Activated T-cell treated with anti-CD3 and anti-CD28 coated beads for 1 hour (primary cell): ENCODE data around the gene ANKRD12.
"Not testable (repeated sequence)": the region's sequence is repeated elsewhere in the genome, so short reads cannot be mapped to it uniquely, and the experiment has no call there.

Experiments used
- DNase-seq: peaks from one replicate; pipeline ENCODE4 v3.0.0-alpha.2; 2020; ENCODE audit warnings: low read depth

ANKRD12 gene

DNA sequence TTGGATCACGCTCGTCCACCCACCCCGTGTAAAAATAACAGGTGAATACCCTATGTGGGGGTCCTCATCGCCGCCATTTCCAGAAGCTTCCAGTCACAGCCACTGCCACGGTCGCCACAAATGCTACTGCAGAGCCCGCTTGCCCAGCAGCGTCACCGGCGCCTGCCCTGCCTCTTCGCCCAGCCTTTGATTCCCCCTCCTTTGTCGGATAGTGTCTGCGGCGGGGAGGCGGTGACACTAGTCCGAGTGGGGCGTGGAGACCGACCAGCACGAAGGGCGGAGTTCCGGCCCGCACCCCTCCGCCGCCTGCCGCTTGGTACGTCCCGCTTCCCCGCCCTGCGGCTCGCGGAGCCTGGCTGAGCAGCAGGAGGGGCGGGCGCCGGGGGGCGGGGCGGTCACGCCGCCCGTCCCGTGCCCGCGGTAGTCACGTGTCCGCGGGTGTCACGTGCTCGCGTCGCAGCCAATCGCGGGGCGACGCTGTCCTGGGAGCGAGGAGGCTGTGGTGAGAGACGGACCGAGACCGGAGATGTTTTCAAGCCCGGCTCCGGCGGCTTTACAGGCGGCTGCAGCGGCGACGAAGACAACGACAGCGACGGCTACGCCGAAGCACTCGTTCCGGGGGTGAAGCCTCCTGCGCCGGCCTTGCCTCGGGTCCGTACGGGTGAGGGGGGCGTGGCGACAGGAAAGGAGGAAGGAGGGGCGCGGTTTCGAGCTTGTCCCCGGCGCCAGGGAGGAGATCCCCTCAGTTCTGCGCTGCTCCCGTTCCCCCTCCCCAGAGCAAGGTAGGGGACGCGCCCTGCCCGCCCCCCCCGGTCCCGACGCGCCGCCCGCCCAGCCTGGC is at the start of gene ANKRD12:
TSS of gene ANKRD12 (plus strand) at position 467 of the 841 bp plus-strand sequence. CDS start 45,652 bp downstream, outside the sequence.
- DNase-seq, result peak; percentile 92

- DNase-seq, result no peak
Observed at GRCh38 chr18:9087144-9087543, 49.4 kb upstream of the ANKRD12 start.

DNA sequence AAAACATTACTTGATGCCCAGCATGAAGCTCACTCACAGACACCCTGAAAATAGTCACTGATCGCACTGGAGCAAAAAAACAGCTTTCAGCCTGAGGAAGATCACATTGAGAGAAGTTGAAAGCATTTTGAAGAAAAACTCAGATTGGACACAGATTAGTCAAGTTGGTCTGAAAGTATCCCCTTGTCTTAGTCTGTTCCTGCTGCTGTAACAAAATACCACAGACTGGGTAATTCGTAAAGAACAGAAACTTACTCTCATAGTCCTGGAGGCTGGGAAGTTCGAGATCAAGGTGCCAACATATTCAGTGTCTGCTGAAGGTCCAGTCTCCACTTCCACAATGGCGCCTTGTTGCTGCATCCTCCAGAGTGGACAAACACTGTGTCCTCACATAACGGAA is 48.3 kb upstream of the ANKRD12 start:
- DNase-seq, result no peak

GRCh38 chr18:9088727-9089126 is 47.9 kb upstream of the ANKRD12 start:
- DNase-seq, result not testable (repeated sequence)

GRCh38 chr18:9090578-9090977 is 46.0 kb upstream of the ANKRD12 start:
- DNase-seq, result no peak

- no peak for DNase-seq
Observed at GRCh38 chr18:9091066-9091476, 45.5 kb upstream of the ANKRD12 start.

DNA sequence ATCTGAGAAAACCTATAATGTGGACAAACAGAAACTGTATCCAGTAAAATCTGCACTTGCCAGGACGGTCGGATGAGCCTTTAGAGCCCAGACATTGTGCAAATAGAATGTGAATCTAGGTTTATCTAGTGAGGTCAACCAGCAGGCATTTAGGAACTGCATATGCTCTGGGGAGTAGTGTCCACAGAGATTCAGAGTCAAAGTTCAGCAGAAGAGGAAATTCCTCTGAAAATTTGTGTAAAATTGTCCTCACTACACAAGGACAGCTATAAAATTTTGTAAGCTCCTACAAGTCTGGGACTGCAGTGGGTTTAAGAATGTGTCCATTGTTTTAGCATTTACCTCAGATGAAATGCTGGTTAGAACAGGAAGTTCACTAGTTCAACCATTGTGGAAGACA is 43.9 kb upstream of the ANKRD12 start:
- no peak for DNase-seq

DNA sequence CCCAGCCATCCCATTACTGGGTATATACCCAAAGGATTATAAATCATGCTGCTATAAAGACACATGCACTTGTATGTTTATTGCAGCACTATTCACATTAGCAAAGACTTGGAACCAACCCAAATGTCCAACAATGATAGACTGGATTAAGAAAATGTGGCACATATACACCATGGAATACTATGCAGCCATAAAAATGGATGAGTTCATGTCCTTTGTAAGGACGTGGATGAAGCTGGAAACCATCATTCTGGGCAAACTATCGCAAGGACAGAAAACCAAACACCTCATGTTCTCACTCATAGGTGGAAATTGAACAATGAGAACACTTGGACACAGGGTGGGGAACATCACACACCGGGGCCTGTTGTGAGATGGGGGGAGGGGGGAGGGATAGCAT is 43.5 kb upstream of the ANKRD12 start:
- not testable (repeated sequence) for DNase-seq

DNA sequence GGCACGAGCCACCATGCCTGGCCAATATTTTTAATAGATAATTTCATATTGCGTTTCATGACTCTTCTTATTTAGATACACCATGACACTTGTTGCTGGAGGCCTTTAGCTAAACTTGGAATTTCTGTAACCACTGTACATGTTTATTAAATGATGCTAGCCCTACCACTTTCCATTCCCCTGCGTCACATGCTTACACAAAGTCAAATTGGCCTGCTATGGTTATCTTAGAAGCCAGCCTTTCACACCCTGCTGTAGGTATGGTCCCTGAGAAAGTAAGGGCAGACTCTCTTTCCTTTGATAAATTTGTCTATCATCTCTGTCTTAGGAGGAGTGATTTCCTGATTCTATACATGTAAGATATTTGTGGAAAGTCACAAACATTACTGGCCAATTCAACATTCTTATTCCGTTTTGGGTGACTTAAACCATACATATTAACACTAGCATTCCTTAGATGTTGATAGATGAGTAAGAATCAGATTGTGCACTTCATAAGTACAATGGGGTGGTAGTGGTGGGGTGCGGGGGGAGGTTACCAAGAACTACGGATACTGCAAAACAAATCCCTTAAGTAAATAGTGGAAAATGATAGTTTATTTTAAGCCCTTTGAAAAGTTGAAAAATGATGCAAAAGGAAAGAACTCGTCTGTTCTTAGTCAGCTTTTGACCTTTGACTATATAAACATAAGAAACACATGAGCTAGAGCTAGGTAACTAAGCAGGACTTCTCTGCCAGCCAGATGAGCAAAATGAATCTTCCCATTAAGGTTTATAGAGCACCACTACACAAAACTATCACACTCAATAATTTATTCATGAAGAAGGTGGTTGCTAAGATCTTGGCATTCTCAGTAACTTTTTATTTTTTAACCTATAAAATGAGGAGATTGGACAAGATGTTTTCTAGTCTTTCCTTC is 42.0 kb upstream of the ANKRD12 start:
- no peak for DNase-seq

- DNase-seq, result no peak
Observed at GRCh38 chr18:9095297-9096006, 41.1 kb upstream of the ANKRD12 start.

DNA sequence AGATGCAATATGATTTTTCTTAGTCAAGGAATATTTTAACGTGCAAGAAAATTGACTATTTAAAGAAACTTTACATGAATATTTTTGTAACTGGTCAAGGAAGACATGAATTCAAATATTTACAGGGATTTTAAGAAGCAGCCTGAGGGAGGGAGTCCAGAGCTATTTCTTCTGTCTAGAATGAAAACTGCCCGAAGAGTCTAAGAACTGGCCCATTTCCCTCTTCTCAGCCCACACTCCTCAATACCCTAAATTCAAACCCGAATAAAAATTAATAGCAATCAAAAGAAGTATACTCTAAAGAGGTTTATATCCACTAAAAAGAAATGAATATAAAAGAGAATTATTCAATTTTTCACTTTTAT is 40.6 kb upstream of the ANKRD12 start:
- DNase-seq, result no peak

DNA sequence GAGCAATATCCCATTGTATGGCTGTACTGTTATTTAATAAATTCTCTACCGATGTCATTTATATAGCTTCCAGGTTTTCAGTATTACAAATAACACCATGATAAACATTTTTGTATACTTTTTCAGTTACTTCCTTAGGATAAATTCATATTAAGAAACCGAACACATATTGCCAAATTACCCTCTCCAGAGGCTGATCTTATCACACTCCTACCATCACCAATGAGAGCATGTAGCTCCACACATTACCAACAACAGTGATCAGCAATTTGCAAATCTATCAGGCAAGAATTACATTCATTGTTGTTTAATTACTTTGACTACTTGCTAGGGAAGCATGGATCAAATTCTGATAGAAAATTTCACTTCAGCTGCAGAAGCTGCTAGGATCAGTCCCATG is 39.9 kb upstream of the ANKRD12 start:
- no peak for DNase-seq

GRCh38 chr18:9097349-9097748 is 39.2 kb upstream of the ANKRD12 start:
- DNase-seq, result no peak

DNA sequence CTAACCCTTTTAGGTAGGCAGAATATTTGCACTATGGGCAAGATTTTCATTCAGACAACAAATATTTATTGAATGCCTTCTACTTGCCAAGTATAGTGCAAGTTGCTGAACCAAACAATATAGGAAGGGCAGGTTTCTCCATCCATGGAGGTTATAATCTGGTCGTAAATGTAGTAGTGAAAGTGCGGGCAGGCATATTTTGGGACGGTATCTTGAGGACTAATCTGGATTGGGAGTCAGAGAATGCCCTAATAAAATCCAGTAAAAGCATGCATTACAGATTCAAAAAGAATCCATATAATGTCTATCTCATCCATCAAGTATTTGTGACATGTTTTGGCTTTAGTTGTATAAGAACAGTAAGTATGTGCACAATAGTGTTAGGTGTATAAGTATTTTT is 35.8 kb upstream of the ANKRD12 start:
- DNase-seq, result no peak

DNA sequence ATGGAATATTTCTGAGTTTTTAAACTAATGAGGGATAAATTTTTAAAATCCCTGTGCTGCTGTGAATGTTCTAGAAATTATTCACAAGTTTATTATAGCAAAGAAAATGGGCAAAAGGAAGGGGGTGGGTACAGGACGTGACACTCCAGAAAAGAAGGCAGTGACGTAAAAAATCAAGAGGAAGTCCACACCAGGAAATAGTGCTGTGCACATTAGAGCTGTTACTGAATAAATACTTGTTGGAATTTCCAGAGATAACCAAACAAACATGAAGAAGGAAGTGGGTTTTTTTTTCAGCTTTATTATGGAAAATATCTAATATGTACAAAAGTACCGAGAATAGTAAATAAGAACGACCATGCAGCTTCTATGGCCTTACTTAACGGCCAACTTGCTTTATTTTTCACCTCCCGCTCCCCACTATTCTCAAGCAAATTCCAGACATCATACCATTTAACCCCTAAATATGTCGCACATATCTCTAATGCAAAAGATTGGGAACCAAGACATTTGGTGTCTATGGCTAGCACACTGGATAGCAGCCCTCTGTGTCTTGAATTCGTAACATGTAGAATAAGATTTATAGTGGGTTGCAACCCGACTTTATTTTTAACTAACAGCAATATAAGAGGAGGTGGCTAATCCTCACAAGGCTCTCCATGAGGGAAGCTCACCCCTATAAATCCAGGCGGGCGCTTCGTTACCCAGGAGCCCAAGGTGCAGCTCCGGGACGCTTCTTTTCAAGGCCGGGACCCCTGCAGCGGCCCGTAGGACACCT is 34.7 kb upstream of the ANKRD12 start:
- DNase-seq, result no peak

DNA sequence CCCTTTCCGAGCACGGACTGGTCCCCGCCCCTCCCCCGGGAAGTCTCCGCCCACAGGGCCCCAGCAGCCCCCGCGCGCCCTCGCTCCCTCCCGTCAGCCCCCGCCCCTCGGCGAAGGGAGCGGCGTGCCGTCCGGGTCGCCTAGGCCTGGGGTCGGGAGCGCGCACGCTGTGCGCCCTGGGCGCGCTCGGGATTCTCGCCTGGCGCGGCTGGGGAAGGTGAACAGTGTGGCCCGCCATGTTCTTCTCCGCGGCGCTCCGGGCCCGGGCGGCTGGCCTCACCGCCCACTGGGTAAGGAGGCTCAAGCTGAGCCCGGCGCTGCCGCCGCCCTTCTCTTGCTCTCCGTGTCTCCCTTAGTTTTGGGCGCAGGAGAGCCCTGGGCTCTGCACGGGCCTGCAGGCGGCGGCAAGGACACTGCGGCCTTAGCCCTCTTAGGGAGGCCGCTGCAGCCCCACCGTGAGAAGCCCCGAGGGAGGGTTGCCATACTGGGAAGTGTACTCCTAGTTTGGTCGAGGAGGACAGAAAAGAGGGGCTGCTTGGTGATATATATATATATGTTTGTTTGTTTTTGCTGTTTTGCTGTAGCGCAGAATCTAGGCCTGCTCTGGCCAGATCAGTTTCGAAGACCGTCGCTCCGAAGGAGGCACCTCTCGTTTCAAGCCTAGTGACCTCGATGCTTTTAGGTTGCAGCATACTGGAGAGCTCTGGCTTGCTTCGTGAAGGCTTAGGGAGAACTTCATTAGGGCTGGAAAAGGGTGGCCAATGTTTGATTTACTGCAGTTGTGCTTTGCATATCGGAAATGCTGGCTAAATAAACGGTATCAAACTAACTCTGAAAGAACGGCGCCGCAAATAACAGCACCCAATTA is 33.8 kb upstream of the ANKRD12 start, which contains the start of gene NDUFV2:
TSS of gene NDUFV2 (plus strand) at position 192 of the 868 bp plus-strand sequence. CDS start at position 237, 45 bp downstream.
- peak; percentile 96 for DNase-seq

DNA sequence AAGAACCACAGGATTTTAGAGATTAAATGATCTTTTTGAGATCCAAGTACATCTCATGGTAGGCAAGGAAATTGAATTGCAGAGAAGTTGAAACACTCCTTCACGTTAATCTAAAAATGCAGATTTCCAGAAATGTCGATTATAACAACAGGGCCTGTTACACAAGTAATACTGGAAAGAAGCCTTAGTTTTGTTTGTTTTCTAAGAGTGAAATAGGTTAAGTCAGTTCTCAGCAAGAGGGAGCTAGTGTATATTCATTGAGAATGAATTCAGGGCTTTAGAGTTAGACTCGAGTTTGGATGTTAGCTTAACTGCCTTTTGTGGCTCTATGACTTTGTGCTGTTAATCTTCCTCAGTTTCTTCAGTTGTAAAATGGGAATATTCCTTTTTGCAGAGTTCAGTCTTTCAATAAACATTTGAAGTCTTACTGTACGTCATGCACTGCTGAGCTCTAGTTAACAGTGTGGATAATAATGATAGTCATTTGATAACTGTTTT is 33.2 kb upstream of the ANKRD12 start:
- DNase-seq, result no peak

DNA sequence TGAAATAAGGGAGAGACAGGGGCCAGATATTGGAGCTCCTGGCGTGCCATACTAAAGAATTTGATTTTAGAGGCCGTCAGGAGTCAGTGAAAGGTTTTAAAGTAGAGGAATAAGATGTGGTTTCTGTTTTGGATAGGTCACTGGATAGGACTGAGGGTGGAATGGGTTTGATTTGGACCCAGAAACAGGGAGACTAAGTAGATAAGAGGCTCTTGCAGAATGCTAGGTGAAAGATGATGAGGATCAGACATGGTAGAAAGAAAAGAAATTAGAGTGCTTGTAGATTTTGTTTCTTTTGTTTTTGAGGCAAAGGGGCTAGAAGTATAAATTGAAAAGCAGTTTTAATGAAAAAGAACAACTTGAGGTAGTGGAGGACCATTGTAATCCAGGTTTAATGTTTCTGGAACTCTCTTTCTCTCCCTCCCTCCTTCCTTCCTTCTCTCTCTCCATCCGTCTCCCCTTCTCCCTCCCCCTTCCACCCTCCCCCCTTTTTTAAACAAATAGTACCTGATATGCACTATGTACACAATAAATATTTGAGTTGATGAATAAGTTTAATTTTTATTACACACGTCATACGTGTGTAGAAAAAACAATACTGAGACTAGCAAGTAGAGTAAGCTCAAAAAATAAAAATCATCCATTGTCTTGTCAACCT is 32.2 kb upstream of the ANKRD12 start:
- no peak for DNase-seq

DNA sequence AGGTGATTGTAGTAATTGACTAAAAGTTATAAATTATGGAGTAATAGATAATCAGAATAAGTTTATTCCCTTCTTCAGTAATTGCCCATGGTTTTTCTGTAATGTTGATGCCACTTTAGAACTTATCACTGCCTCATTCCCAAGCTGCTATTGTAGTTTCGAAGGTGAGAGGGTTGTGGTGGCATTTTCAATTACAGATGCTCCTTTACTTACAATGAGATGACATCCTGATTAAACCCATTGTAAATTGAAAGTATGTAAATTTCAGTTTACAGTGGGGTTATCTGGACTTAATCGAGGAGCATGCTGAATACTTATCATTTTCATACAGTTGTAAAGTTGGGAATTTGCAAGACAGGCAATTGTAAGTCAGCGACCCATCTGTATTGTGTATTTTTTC is 31.2 kb upstream of the ANKRD12 start:
- no peak for DNase-seq

- DNase-seq, result no peak
Observed at GRCh38 chr18:9106094-9106493, 30.5 kb upstream of the ANKRD12 start.
